Fibroblast of skin of right biceps (primary cell): ENCODE results near the gene KCP.

Experiments used
- DNase-seq: peaks from one replicate; pipeline ENCODE4 v3.0.0-alpha.2; 2013

KCP gene

DNA sequence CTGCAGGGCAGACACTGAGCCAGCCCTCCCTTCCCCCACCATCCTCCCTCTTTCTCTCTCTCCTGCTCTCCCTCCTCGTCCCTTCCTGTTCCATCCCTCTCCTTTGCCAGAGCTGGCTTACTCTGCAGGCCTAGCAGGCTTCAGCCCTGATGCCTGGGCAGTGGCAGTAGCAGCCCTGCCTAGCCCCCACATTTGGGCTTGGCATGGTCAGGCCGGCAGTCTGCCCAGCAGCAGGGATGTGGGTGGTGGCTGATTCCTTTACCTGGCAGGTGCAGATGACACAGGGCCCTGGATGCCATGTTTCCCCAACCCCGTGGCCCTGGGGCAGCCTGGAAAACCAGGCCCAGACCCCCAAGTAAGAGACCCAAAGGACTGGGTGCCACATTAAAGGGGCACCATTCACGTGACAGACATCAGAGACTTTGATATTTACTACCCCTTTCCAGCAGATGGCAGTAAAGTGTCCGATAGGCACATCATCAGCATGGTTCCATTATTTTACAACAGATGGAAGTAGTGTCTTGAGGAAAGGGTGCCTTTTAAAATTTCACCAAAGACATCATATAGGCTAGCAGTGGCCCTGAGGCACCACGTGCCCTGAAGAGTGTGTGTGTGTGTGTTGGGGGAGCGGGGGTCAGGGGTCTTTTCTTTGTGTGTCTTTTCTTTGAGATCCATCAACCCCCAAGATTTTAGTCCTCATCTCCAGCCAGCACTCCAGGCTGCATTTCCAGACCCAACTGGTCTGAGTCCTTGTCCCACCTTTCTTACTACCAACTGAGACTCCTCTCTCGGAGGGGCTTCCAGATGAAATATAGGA, 5.9 kb downstream of the KCP start:
- peak; percentile 41 for DNase-seq

- no peak for DNase-seq
Observed at GRCh38 chr7:128903621-128904361, 6.7 kb downstream of the KCP start.

DNA sequence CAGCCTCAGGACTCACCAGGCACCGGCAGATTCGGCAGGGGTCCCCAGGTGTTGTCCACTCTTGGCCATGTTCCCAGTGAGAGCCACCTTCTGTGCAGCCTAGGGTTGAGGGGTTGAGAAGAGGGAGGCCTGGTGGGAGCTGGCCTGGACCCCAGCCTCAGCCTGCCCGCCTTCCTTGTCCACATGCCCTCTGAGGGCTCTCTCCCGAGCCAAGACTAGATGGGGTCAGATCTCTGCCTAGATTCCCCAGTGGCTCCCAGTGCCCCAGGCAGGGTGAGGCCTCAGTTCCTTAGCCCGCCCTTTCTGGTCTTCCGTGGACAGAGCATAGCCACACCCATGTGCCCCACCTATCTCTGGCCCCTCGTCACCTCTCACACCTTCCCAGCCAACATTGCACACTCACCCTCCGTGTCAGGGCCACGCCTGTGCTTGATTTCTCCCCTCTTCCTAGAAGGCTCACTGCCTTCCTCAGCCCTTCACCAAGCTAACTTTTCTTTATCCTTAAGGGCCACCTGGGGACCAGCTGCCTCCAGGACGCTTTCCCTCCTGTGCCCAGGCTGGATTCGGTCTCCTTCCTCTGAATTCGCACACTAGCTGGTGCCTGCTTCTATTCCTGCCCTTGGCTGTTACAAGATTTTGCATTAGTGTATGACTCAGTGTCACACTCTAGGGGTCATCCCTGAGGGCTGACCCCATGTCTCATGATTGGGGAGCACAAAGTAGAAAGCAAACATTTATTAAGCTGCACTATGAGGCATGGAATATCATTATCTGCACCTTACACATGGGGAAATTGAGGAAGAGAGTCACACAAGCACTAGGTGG, 7.5 kb downstream of the KCP start:
- no peak for DNase-seq

GRCh38 chr7:128900237-128900636, 10.3 kb downstream of the KCP start:
- DNase-seq, result no peak

DNA sequence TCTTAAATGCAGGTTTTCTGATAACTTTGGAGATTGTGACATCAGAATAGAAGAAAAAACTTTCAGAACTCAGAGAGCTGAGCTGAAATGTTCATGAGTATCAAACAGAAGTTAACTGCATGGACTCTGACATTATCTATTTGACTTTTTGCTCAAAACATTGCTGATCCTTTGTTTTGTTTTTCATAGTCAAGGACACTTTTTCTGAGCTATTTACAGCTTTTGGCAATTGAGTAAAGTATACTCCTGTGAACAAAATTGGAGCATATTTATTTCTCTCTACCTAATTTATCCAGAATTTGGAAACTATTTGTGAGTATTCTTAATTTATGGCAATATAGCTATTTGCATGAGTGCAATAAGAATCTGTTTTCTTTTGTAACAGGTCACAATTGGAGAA, 11.1 kb downstream of the KCP start:
- DNase-seq, result no peak

- no peak for DNase-seq
Observed at GRCh38 chr7:128895320-128895719, 15.2 kb downstream of the KCP start.

DNA sequence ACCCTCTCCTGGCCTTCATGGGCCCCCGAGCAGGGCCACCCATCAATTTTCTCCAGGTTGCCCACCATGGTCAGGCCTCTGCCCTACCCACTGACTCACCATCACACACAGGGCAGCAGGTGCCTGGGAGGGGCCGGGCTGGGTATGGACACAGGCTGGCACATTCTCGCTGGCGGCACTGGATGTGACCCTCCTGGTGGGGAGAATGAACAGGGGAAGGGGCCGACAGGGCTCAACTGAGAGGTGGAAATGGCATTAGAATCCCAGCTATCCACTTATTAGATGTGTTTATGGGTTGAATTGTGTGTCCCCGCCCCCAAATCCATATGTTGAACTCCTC, 16.4 kb downstream of the KCP start:
- no peak for DNase-seq

DNA sequence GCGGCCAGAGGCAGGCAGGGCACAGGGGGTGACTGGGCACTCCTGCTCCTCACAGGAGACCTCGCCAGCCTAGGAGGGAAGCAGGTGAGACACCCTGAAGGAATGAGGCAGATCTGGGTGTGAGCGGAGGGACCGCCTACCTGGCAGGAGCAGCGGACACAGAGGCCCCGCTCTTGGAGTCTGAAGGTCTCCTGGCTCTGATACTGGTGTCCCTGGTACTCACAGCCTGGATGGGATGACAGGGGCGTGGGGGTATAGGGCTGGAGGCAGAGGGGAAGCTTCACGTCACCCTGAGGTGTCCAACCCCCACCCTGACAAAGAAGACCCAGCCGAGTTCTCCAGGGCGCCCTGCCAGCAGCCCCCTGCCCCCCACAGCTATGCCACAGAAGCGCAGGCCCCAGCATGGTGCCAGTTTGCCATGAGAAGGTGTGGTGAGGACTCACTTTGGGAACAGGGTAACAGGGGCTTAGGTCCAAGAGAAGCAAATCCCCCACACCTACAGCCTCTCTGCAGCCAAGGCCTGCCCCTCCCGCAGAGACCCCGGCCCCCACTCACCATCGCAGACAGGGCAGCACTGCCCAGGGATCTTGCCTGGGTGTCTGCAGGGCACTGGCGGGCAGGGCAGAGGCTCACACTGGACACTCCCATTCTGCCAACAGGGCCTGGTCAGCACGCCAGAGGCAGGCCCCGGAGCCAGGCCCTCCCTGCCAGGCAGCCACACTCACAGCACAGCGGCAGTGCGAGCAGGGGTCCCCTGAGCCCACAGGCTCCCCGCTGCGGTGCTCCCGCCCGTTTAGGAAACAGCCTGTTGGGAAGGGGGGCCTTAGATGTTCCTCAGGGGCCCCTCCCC, 17.0 kb downstream of the KCP start:
- no peak for DNase-seq

- no peak for DNase-seq
Observed at GRCh38 chr7:128892521-128893250, 17.8 kb downstream of the KCP start.

- DNase-seq, result no peak
Observed at GRCh38 chr7:128891942-128892269, 18.6 kb downstream of the KCP start.

DNA sequence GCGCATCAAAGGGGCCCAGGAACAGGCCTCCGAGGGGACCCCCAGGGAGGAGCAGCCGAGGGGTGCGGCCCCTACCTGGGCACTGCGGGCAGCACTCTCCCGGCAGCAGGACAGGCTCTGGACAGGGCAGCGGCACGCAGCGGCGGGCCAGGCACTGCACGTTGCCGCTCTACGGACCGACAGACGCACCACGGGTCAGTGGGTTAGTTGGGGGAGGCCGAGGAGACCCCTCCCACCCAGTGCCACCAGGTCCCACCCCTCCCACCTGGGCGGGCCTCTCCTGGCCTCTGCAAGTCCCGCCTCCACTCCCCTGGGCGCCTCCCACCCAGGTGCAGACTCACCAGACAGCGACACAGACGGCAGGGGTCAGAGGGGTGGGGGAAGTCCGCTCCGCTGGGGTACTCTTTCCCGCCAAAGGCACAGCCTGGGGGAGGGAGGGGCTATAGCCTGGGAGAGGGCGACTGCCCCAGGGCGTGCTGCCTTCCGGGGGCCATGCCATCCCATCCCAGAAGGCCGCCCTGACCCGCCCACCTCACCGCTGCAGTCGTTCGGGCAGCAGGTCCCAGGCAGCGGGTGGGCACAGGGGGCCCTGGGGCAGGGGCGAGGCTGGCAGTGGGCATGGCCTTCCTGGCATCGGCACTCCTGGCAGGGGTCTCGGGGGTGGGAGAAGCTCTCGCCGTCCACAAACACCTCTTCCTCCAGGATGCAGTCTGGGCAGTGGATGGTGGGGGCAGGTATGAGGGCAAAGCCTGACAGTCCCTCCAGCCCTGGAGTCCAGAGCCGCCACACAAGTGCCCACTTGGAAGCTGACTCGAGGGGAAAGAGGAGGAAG, 19.2 kb downstream of the KCP start:
- no peak for DNase-seq

DNA sequence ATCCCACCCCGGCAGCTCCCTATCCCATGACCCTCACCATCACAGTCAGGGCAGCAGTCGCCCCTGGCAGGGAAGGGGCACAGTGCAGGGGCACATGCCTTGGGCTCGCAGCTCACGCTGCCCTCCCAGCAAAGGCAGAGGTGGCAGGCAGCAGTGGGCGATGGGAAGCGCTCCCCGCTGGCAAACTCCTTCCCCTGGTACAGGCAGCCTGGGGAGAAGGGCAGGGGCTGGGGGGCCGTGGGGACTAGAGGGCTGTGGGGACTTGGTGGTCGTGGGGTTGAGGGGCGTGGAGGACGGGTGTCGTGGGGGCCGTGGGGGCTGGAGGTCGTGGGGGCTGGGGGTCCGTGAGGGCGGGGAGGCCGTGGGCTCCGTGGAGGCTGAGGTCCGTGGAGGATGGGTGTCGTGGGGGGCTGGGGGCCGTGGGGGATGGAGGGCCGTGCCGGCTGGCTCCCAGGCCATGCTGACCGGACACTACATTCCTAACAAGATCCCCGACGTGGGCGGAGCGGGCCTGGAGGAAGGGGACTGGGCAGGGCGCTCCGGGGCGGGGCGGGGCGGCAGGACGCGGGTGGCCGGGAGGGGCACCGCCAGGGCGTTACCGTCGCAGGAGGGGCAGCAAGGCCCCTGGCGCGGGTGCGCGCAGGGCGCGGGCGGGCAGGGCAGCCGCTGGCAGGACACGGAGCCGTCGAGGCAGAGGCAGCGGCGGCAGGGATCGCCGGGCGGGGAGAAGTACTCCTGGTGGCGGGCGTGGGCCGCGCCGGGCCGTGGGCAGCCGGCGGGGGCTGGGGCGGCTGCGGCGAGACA, 20.0 kb downstream of the KCP start:
- no peak for DNase-seq

- no peak for DNase-seq
Observed at GRCh38 chr7:128889121-128889520, 21.4 kb downstream of the KCP start.

DNA sequence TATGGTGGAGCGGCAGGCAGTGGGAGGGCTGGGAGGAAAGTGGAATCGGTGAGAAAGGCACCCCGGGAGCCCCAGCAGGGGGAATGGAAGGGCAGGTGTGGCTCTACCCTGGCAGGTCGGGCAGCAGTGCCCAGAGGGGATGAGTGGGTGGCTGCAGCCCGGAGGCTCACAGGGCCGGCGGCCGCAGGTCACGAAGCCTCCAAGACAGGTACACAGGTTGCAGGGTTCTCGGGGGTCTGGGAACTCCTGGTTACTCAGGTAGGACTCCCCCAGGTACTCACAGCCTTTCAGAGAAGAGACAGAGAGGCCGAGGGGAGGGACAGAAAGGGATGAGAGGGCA, 21.8 kb downstream of the KCP start:
- DNase-seq, result no peak

DNA sequence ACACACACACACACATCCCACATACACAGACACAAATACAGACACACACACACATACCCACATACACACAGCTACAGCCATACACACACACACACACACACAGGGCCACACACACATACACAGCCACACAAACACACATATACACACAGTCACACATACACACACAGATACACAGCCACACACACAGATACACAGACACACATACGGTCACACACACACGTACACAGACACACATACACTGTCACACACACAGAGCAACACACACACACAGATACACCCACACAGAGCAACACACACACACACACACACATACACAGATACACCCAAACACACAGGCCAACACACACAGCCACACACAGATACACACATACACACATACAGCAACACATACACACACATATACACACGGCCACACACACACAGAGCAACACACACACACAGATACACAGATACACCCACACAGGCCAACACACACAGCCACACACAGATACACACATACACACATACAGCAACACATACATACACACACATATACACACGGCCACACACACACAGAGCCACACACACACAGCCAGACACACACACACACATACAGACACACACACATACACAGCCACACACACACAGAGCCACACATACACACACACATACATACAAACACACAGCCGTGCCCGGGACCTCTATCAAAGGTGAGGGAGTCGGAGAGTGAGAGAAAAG, 22.3 kb downstream of the KCP start:
- DNase-seq, result no peak

DNA sequence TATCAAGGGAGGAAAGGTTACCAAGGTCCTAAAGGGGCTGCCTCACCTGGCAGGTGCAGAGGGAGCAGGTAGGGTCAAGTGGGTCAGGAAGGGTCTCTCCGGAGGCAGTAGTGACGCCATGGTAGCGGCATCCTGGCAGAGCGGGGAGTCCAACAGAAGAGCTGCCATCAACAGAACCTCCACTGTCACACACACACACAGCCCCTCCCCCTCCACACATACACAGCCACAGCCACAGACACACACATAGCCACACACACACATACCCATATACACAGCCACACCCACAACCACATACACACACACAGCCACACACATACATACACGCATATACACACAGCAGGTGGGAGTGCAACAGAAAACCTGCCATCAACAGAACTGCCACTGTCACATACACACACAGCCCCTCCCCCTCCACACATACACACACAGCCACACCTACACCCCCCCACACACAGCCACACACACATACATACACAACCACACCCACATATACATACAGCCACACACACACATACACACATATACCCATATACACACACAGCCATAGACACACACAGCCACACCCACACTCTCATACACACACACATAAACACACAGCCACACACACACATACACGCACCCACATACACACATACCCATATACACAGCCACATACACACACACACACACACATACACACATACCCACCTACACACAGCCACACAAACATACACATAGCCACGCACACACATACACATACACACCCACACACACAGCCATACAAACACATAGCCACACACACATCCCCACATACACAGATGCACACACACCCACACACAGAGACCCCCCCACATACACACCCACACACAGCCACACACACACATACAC, 23.1 kb downstream of the KCP start:
- DNase-seq, result no peak

- no peak for DNase-seq
Observed at GRCh38 chr7:128886391-128887168, 23.9 kb downstream of the KCP start.
